Ovary (tissue), 9 donors: ENCODE data around the gene GNG11. TPM values are rescaled to one million over a fixed set of nuclear protein-coding genes. Genes with fewer than 3 reads are reported as not detected.

ENCODE experiments used
- DNase-seq, 5 donors: peaks; one replicate each; pipeline ENCODE4 v3.0.0-alpha.2; 2019 to 2020
- H3K27ac ChIP-seq, 2 donors: fragments of 200-600 bp; one replicate each; pipeline versions ENCODE4 v1.5.1 to v1.8.0; 2019 to 2022
- H3K27me3 ChIP-seq: fragments of 200-600 bp; one replicate; pipeline ENCODE4 v1.8.0; 2022
- H3K36me3 ChIP-seq: fragments of 200-600 bp; sonication (generic); one replicate; pipeline ENCODE4 v1.5.1; 2019
- H3K4me1 ChIP-seq: one replicate; pipeline ENCODE4 v1.8.1; 2013; ENCODE audit warnings: mild to moderate bottlenecking, moderate library complexity; ENCODE audit not compliant: insufficient read depth
- H3K4me3 ChIP-seq: fragments of 200-600 bp; sonication (generic); one replicate; pipeline ENCODE4 v1.5.1; 2017
- H3K9me3 ChIP-seq, 2 donors: fragments of 200-600 bp in 1 of 2; sonication (generic) in 1 of 2; one replicate each; pipeline versions ENCODE4 v1.5.1 to v1.8.1; 2013 to 2019; ENCODE audit warnings: mild to moderate bottlenecking in 1 of 2, moderate library complexity in 1 of 2
- EP300 ChIP-seq: sonication (generic); formaldehyde crosslinking; IDR thresholded peaks from one replicate; pipeline ENCODE4 v1.6.1; 2017; ENCODE audit warnings: antibody characterized with exemption
- POLR2A ChIP-seq: fragments of 450-650 bp; IDR thresholded peaks from one replicate; pipeline ENCODE4 v1.6.1; 2017; ENCODE audit warnings: antibody characterized with exemption, mild to moderate bottlenecking, moderate library complexity
- whole genome bisulfite sequencing, 3 donors: extraction: QIAGEN DNeasy Blood & Tissue Kit in 1 of 3; methylation state at CpG; one replicate each; pipeline versions ENCODE4 v1.1.5 to v1.1.7; 2013 to 2017; 5-methylcytosine and 5-hydroxymethylcytosine counted together
- intact Hi-C, 4 donors: fragments of 100-400 bp; cut with DNase I; formaldehyde crosslinking; loops; one replicate each; pipeline versions ENCODE4 v1.11.0 to v1.15.1; 2022 to 2023
- polyA plus RNA-seq, 2 donors: library from polyadenylated mRNA; stranded (reverse); fragments of 200-250 nt in 1 of 2; fragments of 350-450 nt in 1 of 2; fragmentation: Illumina TruSeq in 1 of 2; extraction: RNeasy Lipid Tissue Mini Kit (QIAGEN cat#74804) in 1 of 2; gene quantifications; one replicate each; pipeline ENCODE4 v1.2.3, GENCODE V29; 2013 to 2014
- total RNA-seq, 7 donors: library from RNA; depleted of rRNA in 2 of 7; stranded (reverse); fragments of >200 nt in 2 of 7; fragmentation: NEBNext Ultra II Directional in 3 of 7; extraction: Animal tissue kit (Norgen Biotek cat#: 25700) in 3 of 7; gene quantifications; one replicate each; pipeline versions ENCODE4 v1.1.0 to v1.2.4, GENCODE V29; 2016 to 2023
- TF ChIP-seq, protein P1 (sequence below), 3 donors: fragments of 450-650 bp in 2 of 3; fragments of 200-600 bp in 1 of 3; IDR thresholded peaks; one replicate each; pipeline versions ENCODE4 v1.5.1 to v1.8.0; 2016 to 2022; ENCODE audit warnings: antibody characterized with exemption in 3 of 3, mild to moderate bottlenecking in 1 of 3
- donor health status: DM: no; HTN: no; CAD: no; lungs with moderate emphysema.
- donor health status: DM: no; HTN: no; CAD: no.
- donor health status: Bipolar disorder and iron deficiency.
- donor health status: DM: yes; HTN: yes; CAD: no.
- donor health status: DM: no; HTN: no; CAD: no.
- donor health status: DM: yes; HTN: yes; CAD: no.

The GNG11 gene
- total and polyA plus RNA-seq, 9 donors, result 34.8 to 81.0 (median 46.4) TPM

DNA sequence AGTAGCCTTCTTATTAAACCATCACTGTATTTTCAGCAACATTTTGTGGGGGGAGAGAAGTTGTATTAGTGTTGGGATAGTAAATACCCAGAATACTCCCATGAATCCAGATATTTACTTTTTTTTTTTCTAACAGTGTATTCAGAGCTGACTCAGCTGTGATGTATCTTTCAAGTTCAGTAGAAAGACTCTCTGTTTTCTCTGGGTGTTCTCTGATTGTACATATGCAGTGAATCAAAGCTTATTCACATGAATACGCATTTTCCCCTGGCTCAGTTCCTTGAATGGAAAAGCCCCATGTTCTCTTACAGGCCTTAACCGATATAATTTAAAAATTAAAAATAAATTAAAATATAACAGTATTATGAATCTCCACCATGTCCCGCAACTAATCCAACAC lies 32.3 kb upstream of the GNG11 start:
- Histone ChIP-seq H3K27ac (no peak overlapping the region), H3K9me3 (no peaks in the 10 kb centered on the region), H3K4me1 (no peaks in the 10 kb centered on the region), H3K27me3 (no peaks in the 10 kb centered on the region), H3K4me3 (no peak overlapping the region), H3K36me3 (no peaks in the 10 kb centered on the region)
- DNase-seq, result no peak
- WGBS, 3 donors, result 86 to 97% (median 95%) methylated on average over 3 of the region's 3 CpGs
- intact Hi-C loops, result no loop called here
- TF ChIP-seq POLR2A (no peak), EP300 (no peak)
- TF ChIP-seq, protein P1, sequence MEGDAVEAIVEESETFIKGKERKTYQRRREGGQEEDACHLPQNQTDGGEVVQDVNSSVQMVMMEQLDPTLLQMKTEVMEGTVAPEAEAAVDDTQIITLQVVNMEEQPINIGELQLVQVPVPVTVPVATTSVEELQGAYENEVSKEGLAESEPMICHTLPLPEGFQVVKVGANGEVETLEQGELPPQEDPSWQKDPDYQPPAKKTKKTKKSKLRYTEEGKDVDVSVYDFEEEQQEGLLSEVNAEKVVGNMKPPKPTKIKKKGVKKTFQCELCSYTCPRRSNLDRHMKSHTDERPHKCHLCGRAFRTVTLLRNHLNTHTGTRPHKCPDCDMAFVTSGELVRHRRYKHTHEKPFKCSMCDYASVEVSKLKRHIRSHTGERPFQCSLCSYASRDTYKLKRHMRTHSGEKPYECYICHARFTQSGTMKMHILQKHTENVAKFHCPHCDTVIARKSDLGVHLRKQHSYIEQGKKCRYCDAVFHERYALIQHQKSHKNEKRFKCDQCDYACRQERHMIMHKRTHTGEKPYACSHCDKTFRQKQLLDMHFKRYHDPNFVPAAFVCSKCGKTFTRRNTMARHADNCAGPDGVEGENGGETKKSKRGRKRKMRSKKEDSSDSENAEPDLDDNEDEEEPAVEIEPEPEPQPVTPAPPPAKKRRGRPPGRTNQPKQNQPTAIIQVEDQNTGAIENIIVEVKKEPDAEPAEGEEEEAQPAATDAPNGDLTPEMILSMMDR (IDR thresholded peaks at IDR 0.05), result no peak

DNA sequence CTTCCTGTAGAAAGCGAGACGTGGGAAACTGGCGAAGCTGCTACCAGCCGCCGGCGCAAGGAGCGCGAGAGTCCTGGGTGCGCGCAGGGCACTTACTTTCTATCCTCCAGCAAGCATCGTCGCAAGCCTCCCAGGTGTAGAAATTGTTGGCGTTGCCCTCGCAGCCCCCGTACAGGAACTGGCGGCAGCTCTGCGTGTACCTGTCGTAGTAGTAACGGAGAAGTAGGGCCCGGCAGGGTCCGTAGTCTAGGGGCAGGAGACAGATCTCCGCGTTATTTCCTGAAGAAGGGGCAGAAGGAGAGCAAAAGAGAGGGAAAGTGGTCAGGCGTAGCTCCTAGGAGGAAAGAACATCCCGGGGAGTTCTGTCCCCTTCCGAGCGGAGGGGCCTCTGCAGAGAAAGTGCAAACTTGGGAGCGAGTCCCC lies 31.5 kb upstream of the GNG11 start:
- intact Hi-C loops, result loop anchor here in 2 of 4 donors (5.0 to 10.0 kb wide), 3 partner anchors 195 to 385 kb away; no protein-coding TSS in a partner anchor
- Histone ChIP-seq H3K9me3 (no peaks in the 10 kb centered on the region), H3K4me3 (peak overlapping the region; percentile 58), H3K27ac (peak overlapping the region; percentile 75 to 82), H3K27me3 (no peaks in the 10 kb centered on the region), H3K36me3 (no peaks in the 10 kb centered on the region), H3K4me1 (peaks cover 4% of the 10 kb centered on the region)
- TF ChIP-seq POLR2A, result no peak
- TF ChIP-seq, protein P1 (IDR thresholded peaks at IDR 0.05), result peak in 2 of 3 donors; percentile 9 to 11
- 0 to 1% (median 1%) methylated on average over 27 to 28 of the region's 28 CpGs for WGBS, 3 donors
- peak; percentile 49 to 73 (median 64) for DNase-seq

DNA sequence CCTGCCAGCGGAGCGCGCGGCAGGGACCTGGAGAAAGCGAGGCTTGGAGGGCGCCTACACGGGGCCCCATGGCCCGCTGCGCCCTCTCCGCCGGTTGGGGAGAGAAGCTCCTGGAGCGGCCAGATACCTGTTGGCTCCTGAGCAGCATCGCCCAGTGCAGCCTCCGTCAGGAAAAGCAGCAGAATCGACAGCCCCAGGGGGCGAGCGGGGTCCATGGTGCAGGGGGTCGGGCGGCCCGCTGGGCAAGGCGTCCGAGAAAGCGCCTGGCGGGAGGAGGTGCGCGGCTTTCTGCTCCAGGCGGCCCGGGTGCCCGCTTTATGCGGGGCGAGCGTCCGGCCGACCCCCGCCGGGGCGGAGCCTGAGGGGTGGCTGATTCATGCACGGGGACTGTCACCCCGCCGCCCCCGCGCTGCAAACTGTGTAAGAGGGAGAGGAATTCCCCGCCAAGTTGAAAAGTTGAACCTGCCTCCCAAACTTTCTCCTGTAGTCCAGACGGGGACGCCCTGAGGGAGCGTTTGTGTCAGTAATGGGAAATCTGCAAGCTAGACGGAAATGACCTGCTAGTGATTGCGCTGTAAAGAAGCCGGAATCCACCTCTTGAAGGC lies 31.0 kb upstream of the GNG11 start, which contains the start of gene TFPI2:
Gene TFPI2 (minus strand): TSS at position 290 of the 605 bp plus-strand sequence. CDS start 75 bp downstream, at position 215.
- Histone ChIP-seq H3K4me1 (peaks cover 4% of the 10 kb centered on the region), H3K27me3 (no peaks in the 10 kb centered on the region), H3K27ac (peak within 1 kb of the TSS; percentile 75 to 82), H3K4me3 (peak within 1 kb of the TSS; percentile 58), H3K9me3 (no peaks in the 10 kb centered on the region), H3K36me3 (no peaks in the 10 kb centered on the region)
- intact Hi-C loops, result loop anchor here in 2 of 4 donors (5.0 to 10.0 kb wide), 3 partner anchors 194 to 384 kb away; no protein-coding TSS in a partner anchor
- 0 to 1% (median 0%) methylated on average over 47 to 49 of the region's 49 CpGs for WGBS, 3 donors
- TF ChIP-seq EP300 (no peak), POLR2A (no peak)
- TF ChIP-seq, protein P1 (IDR thresholded peaks at IDR 0.05), result no peak
- DNase-seq, result peak; percentile 70 to 80 (median 76)

DNA sequence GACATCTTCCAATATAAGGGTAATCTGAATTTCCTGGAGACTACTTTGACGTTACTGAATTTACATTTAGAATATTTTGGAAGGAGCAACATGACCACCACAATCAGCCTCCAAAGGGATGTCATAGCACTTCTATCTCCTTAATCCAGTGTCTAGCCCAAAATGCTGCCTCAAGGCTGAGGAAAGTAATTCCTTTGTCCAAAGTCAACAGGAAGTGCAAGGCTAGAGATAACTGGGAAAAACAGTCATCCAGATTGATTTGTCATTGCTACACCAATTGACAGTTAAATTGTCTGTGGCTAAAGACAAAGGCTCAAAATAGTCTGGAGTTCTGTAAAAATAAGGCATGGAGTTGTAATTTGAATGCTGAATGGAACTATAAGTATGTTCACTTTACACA lies 27.1 kb upstream of the GNG11 start:
- peaks cover 4% of the 10 kb centered on the region for H3K4me1 ChIP-seq
- H3K4me3 ChIP-seq, result no peak overlapping the region
- no peaks in the 10 kb centered on the region for H3K27me3 ChIP-seq
- no peak for DNase-seq
- TF ChIP-seq, protein P1 (IDR thresholded peaks at IDR 0.05), result no peak
- TF ChIP-seq EP300 (no peak), POLR2A (no peak)
- intact Hi-C loops, result loop anchor here in 2 of 4 donors (5.0 to 10.0 kb wide), 3 partner anchors 190 to 380 kb away; no protein-coding TSS in a partner anchor
- H3K36me3 ChIP-seq, result no peaks in the 10 kb centered on the region
- H3K9me3 ChIP-seq, result no peaks in the 10 kb centered on the region
- peak overlapping the region in 1 of 2 donors; percentile 23 for H3K27ac ChIP-seq
- 55 to 65% (median 59%) methylated on average over 1 of the region's 1 CpG for WGBS, 3 donors
